Neuronal stem cell (in vitro differentiated cells): ENCODE results near the gene RPS3A.
"Not testable (repeated sequence)": the region's sequence is repeated elsewhere in the genome, so short reads cannot be mapped to it uniquely, and the experiment has no call there.

Source experiments
- DNase-seq: peaks from one replicate; pipeline ENCODE4 v3.0.0-alpha.2; 2013; ENCODE audit warnings: low spot score
- H2AFZ ChIP-seq: one replicate; pipeline ENCODE4 v1.6.1; 2013; ENCODE audit warnings: mild to moderate bottlenecking, low read length, inconsistent platforms
- H2AK5ac ChIP-seq: 2 replicates; pipeline ENCODE4 v1.6.1; 2013; ENCODE audit warnings: low read depth, mild to moderate bottlenecking, inconsistent platforms, low read length, moderate library complexity, mixed read lengths
- H2BK120ac ChIP-seq: 2 replicates; pipeline ENCODE4 v1.6.1; 2013; ENCODE audit warnings: low read depth, mild to moderate bottlenecking, inconsistent platforms, low read length, moderate library complexity, mixed read lengths
- H2BK12ac ChIP-seq: one replicate; pipeline ENCODE4 v1.6.1; 2013; ENCODE audit warnings: low read length, inconsistent platforms
- H2BK15ac ChIP-seq: 2 replicates; pipeline ENCODE4 v1.6.1; 2013; ENCODE audit warnings: mild to moderate bottlenecking, low read length, inconsistent platforms, mixed read lengths
- H2BK5ac ChIP-seq: one replicate; pipeline ENCODE4 v1.6.1; 2013; ENCODE audit warnings: inconsistent platforms, mild to moderate bottlenecking, low read length, moderate library complexity
- H3K14ac ChIP-seq: one replicate; pipeline ENCODE4 v1.6.1; 2013; ENCODE audit warnings: low read length, inconsistent platforms
- H3K18ac ChIP-seq: 2 replicates; pipeline ENCODE4 v1.6.1; 2013; ENCODE audit warnings: low read length, inconsistent platforms
- H3K23ac ChIP-seq: 2 replicates; pipeline ENCODE4 v1.6.1; 2013; ENCODE audit warnings: low read depth, mild to moderate bottlenecking, mixed read lengths, low read length, inconsistent platforms; ENCODE audit not compliant: poor library complexity
- H3K27ac ChIP-seq: replicated peaks from 3 replicates; pipeline ENCODE4 v1.5.1; 2013; ENCODE audit warnings: low read length, inconsistent platforms
- H3K27me3 ChIP-seq, 3 experiments: 2 replicates each; pipeline ENCODE4 v1.6.1; 2013; ENCODE audit warnings: low read length in 3 of 3, mild to moderate bottlenecking in 2 of 3, inconsistent platforms in 1 of 3, low read depth in 1 of 3, mixed read lengths in 1 of 3, moderate library complexity in 1 of 3; ENCODE audit not compliant: control insufficient read depth in 3 of 3, insufficient read depth in 3 of 3
- H3K36me3 ChIP-seq, 2 donors: replicated peaks in 1 of 2; 2 replicates each; pipeline ENCODE4 v1.6.1; 2013; ENCODE audit warnings: low read length in 2 of 2; ENCODE audit not compliant: control insufficient read depth in 2 of 2, insufficient read depth in 2 of 2
- H3K4ac ChIP-seq: 2 replicates; pipeline ENCODE4 v1.6.1; 2013; ENCODE audit warnings: inconsistent platforms, mild to moderate bottlenecking, low read length, moderate library complexity
- H3K4me1 ChIP-seq, 2 donors: 1 replicate in 1 of 2; 2 replicates in 1 of 2; pipeline ENCODE4 v1.6.1; 2013; ENCODE audit warnings: low read length in 2 of 2, low read depth in 1 of 2; ENCODE audit not compliant: control insufficient read depth in 2 of 2, insufficient read depth in 1 of 2
- H3K4me2 ChIP-seq: one replicate; pipeline ENCODE4 v1.6.1; 2013; ENCODE audit warnings: mild to moderate bottlenecking, low read length, inconsistent platforms; ENCODE audit not compliant: insufficient read depth, poor library complexity, severe bottlenecking
- H3K4me3 ChIP-seq, 2 donors: 2 replicates each; pipeline ENCODE4 v1.5.1; 2013; ENCODE audit warnings: low read length in 2 of 2, mild to moderate bottlenecking in 2 of 2, inconsistent platforms in 1 of 2, moderate library complexity in 1 of 2
- H3K79me1 ChIP-seq: one replicate; pipeline ENCODE4 v1.6.1; 2013; ENCODE audit warnings: low read depth, mild to moderate bottlenecking, inconsistent platforms, low read length, moderate library complexity
- H3K9ac ChIP-seq: one replicate; pipeline ENCODE4 v1.6.1; 2013; ENCODE audit warnings: mild to moderate bottlenecking, low read depth, low read length, inconsistent platforms; ENCODE audit not compliant: poor library complexity
- H3K9me3 ChIP-seq, 2 donors: replicated peaks in 1 of 2; 2 replicates each; pipeline versions ENCODE3 to v1.6.1; 2013; ENCODE audit warnings: low read length in 2 of 2, mild to moderate bottlenecking in 2 of 2, inconsistent platforms in 1 of 2, low read depth in 1 of 2, mixed read lengths in 1 of 2, moderate library complexity in 1 of 2; ENCODE audit not compliant: control insufficient read depth in 2 of 2, insufficient read depth in 1 of 2
- H4K8ac ChIP-seq: one replicate; pipeline ENCODE4 v1.6.1; 2013; ENCODE audit warnings: low read depth, mild to moderate bottlenecking, inconsistent platforms, low read length, moderate library complexity
- H4K91ac ChIP-seq: one replicate; pipeline ENCODE4 v1.6.1; 2013; ENCODE audit warnings: low read length, low read depth, mild to moderate bottlenecking, inconsistent platforms; ENCODE audit not compliant: poor library complexity
- WGBS, 2 donors: extraction: QIAGEN DNeasy Blood & Tissue Kit; methylation state at CpG; one replicate each; pipeline ENCODE4 v1.1.7; 2013; ENCODE audit warnings: missing lambda C conversion rate in 2 of 2, mixed read lengths in 1 of 2; ENCODE audit not compliant: insufficient read length in 2 of 2, insufficient replicate concordance in 1 of 2; ENCODE audit errors: extremely low coverage in 2 of 2; 5-methylcytosine and 5-hydroxymethylcytosine counted together

The RPS3A gene

GRCh38 chr4:151117371-151117962 is 18.0 kb downstream of the RPS3A start:
- Histone ChIP-seq H3K18ac (no peak overlapping the region), H4K91ac (no peak overlapping the region), H3K27me3 (no peaks in the 10 kb centered on the region), H2AK5ac (no peak overlapping the region), H3K4ac (no peak overlapping the region), H2BK5ac (no peak overlapping the region), H3K27ac (no peak overlapping the region), H3K14ac (no peak overlapping the region), H3K79me1 (peaks cover 1% of the 10 kb centered on the region), H3K9ac (no peak overlapping the region), H3K4me2 (no peak overlapping the region), H3K4me1 (no peaks in the 10 kb centered on the region), H3K9me3 (no peaks in the 10 kb centered on the region), H2BK12ac (no peak overlapping the region), H3K36me3 (peaks cover 0 to 67% of the 10 kb centered on the region in 2 donors), H2AFZ (no peak overlapping the region), H3K23ac (no peak overlapping the region), H2BK15ac (no peak overlapping the region), H4K8ac (no peak overlapping the region), H2BK120ac (no peak overlapping the region), H3K4me3 (no peak overlapping the region)
- WGBS, 2 donors, result no CpG with 5 or more reads among the region's 14 CpGs
- DNase-seq, result peak; percentile 63

- Histone ChIP-seq H3K23ac (no peak overlapping the region), H3K9me3 (no peaks in the 10 kb centered on the region), H3K18ac (no peak overlapping the region), H2AFZ (no peak overlapping the region), H3K4me3 (no peak overlapping the region), H2BK12ac (no peak overlapping the region), H3K79me1 (no peaks in the 10 kb centered on the region), H3K27ac (no peak overlapping the region), H3K4ac (no peak overlapping the region), H3K4me1 (no peaks in the 10 kb centered on the region), H2BK15ac (no peak overlapping the region), H3K4me2 (no peak overlapping the region), H2BK5ac (no peak overlapping the region), H3K27me3 (no peaks in the 10 kb centered on the region), H3K14ac (no peak overlapping the region), H4K91ac (no peak overlapping the region), H3K36me3 (peaks cover 1 to 87% of the 10 kb centered on the region in 2 donors), H2AK5ac (no peak overlapping the region), H3K9ac (no peak overlapping the region), H4K8ac (no peak overlapping the region), H2BK120ac (no peak overlapping the region)
- DNase-seq, result no peak
- WGBS, 2 donors, result no CpG with 5 or more reads among the region's 1 CpG
These were observed 30.4 kb downstream of the RPS3A start for GRCh38 chr4:151129796-151130195.

- Histone ChIP-seq H3K79me1 (no peaks in the 10 kb centered on the region), H2AK5ac (no peak overlapping the region), H3K23ac (no peak overlapping the region), H4K8ac (no peak overlapping the region), H3K14ac (no peak overlapping the region), H2BK12ac (no peak overlapping the region), H3K36me3 (peaks cover 0 to 92% of the 10 kb centered on the region in 2 donors), H3K4me2 (no peak overlapping the region), H3K9ac (no peak overlapping the region), H3K9me3 (no peaks in the 10 kb centered on the region), H3K18ac (no peak overlapping the region), H3K4me1 (no peaks in the 10 kb centered on the region), H3K27ac (no peak overlapping the region), H2BK5ac (no peak overlapping the region), H2AFZ (no peak overlapping the region), H2BK120ac (no peak overlapping the region), H4K91ac (no peak overlapping the region), H2BK15ac (no peak overlapping the region), H3K27me3 (no peaks in the 10 kb centered on the region), H3K4me3 (no peak overlapping the region), H3K4ac (no peak overlapping the region)
- no peak for DNase-seq
- WGBS, 2 donors, result no CpG with 5 or more reads among the region's 5 CpGs
These were observed 33.9 kb downstream of the RPS3A start for GRCh38 chr4:151133311-151133710.

GRCh38 chr4:151136048-151136447 is 36.6 kb downstream of the RPS3A start:
- H3K18ac ChIP-seq, result not testable (repeated sequence)

More at GRCh38 chr4:151136048-151136447, 36.6 kb downstream of the RPS3A start:
- H3K27ac ChIP-seq, H3K4me1 ChIP-seq, H3K27me3 ChIP-seq, H2BK12ac ChIP-seq, H3K9ac ChIP-seq, H3K4me2 ChIP-seq, H3K4me3 ChIP-seq, H2BK120ac ChIP-seq, H2AK5ac ChIP-seq, H2BK15ac ChIP-seq, H4K8ac ChIP-seq, H2BK5ac ChIP-seq, H3K4ac ChIP-seq, H3K9me3 ChIP-seq, DNase-seq, H3K79me1 ChIP-seq, H2AFZ ChIP-seq, H3K23ac ChIP-seq, H3K14ac ChIP-seq, H4K91ac ChIP-seq: not testable (repeated sequence)
- no CpG with 5 or more reads among the region's 3 CpGs for WGBS, 2 donors
- H3K36me3 ChIP-seq, result peaks cover 2 to 87% of the 10 kb centered on the region in 2 donors
